Tibial nerve (tissue), 3 donors: ENCODE data around the gene NR1H4.

Source experiments
- CTCF ChIP-seq, 5 experiments: fragments of 200-600 bp in 3 of 5; fragments of 450-650 bp in 2 of 5; sonication (generic) in 3 of 5; IDR thresholded peaks; one replicate each; pipeline ENCODE4 v1.5.1; 2016 to 2019; ENCODE audit warnings: antibody characterized with exemption in 5 of 5, mild to moderate bottlenecking in 3 of 5, moderate library complexity in 2 of 5
- POLR2A ChIP-seq, 2 donors: fragments of 450-650 bp; IDR thresholded peaks; one replicate each; pipeline ENCODE4 v1.6.1; 2017; ENCODE audit warnings: antibody characterized with exemption in 2 of 2, mild to moderate bottlenecking in 2 of 2, moderate library complexity in 2 of 2

- TF ChIP-seq POLR2A (IDR thresholded peaks at IDR 0.05) (no peak), CTCF (IDR thresholded peaks at IDR 0.05) (no peak)
These were observed 40.0 kb upstream of the NR1H4 start for GRCh38 chr12:100433701-100434100.
